HG02759 (cell line): Measurements from ENCODE around the gene C17orf50.

Experiments
- ATAC-seq: cut with Tn5 transposase; IDR thresholded peaks from one replicate; pipeline ENCODE4 v1.9.1; 2021; ENCODE audit warnings: mild to moderate bottlenecking, moderate library complexity; ENCODE audit not compliant: unreplicated experiment

The C17orf50 gene

GRCh38 chr17:35780950-35781349 lies 20.3 kb downstream of the C17orf50 start:
- ATAC-seq: no peak

- ATAC-seq: no peak
Observed at GRCh38 chr17:35784895-35785294, 24.2 kb downstream of the C17orf50 start.

GRCh38 chr17:35786941-35787432 lies 26.3 kb downstream of the C17orf50 start:
- ATAC-seq: no peak

- no peak for ATAC-seq
Observed at GRCh38 chr17:35788477-35789368, 28.0 kb downstream of the C17orf50 start.

GRCh38 chr17:35790841-35791240 lies 30.2 kb downstream of the C17orf50 start:
- no peak for ATAC-seq

GRCh38 chr17:35791681-35792350 lies 31.1 kb downstream of the C17orf50 start:
- ATAC-seq: no peak

DNA sequence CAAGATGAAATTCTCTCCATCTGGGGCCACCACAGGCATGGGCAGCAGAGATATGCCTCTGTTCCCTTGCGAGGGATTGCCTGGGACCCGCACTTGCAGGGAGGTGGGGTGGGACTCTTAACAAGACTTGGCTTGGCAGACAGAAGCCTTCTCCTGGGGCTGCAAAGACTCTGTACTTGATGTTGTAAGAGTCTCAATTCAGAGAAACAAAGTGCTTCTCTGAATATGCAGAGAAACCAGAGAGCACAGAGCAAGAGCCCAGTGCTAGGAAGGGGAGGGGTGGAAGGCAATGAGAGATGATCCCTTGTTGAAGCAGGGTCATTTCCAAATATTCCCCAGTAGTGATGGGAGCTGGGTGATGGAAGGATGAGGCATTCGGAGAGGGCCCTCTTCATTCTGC lies 32.6 kb downstream of the C17orf50 start:
- no peak for ATAC-seq

GRCh38 chr17:35795007-35795870 lies 34.6 kb downstream of the C17orf50 start, which contains the start of gene MMP28:
TSS of gene MMP28 (minus strand) at chr17:35795641. CDS start at chr17:35795377, 264 bp downstream.
- ATAC-seq: no peak

- ATAC-seq: no peak
Observed at GRCh38 chr17:35795871-35796265, 35.2 kb downstream of the C17orf50 start.

DNA sequence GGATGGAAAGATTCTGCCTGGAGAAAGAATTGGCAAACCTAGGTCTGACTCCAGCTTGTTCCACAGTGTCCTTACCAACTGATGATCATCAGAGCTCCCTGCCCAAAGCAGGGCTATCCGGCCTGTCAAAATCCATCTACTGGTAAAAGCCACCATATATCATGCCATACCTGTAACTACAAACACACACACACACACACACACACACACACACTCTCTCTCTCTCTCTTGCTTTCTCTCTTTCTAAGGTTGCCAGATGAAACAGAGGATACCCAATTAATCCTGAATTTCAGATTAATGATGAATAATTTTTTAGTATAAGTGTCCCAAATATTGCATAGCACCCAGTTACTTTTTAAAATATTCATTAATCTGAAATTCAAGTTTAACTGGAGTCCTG lies 36.3 kb downstream of the C17orf50 start:
- ATAC-seq: no peak

DNA sequence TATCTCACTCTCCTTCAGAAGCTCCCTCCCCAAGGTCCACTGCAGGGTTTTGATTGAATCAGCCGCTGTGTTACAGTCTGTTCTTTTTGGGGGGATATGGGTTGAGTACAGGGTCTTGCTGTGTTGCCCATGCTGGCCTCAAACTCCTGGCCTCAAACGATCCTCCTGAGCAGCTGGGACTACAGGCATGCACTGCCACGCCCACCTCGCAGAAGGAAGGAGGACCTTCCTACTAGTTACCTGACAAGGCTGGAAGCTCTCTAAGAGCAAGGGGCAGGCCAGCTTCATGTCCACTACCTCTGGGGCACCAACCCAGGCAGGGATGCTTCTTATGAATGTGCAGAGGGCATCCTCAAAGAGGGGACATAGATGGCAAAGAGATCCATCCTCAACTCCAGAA lies 36.7 kb downstream of the C17orf50 start:
- ATAC-seq: no peak

- no peak for ATAC-seq
Observed at GRCh38 chr17:35797918-35798317, 37.2 kb downstream of the C17orf50 start.

DNA sequence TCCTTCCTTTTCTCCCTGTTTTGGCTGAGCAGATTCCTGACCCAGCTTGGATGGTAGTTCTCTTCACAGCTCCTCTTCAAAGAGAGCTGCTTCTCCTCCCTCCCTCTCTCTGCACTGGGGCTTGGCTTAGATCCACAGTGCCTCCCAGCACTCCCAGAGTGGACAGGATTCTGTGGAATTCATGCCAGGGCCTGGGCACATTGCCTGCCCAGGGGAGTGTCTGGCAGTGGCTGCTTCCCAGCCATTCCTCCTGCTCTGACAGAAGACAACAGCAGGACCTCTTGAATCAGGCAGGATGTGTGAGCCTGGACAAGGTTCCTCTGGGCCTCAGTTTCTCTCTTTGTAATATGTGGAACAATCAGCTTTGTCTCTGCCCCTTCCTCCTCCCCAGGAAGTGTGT lies 39.3 kb downstream of the C17orf50 start:
- no peak for ATAC-seq

GRCh38 chr17:35801583-35802224 lies 41.0 kb downstream of the C17orf50 start:
- ATAC-seq: no peak

DNA sequence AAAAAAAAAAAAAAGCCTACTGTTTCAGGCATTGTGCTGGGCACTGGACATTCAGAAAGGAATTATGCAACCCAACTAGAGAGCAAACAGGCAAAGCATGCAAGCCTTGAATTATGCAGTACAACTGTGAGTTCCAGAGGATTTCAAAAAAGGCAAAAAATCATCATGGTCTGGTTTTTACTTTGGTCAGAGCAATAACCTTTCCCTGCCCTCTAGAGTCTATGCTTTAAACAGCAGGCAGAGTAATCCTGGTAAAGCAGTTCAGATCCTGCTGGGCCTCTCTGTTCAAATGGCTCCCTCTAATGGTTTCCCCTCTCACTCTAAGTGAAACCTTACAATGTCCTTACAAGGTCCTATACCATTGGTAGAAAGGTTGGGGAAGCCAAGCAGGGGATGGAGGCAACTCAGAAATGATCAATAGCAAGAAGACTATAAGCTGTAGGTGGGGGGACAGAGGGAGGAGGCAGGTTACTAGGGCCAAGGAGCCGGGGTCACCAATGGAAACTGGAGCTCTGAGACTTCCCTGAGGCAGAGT lies 44.0 kb downstream of the C17orf50 start:
- ATAC-seq: peak; percentile 22

DNA sequence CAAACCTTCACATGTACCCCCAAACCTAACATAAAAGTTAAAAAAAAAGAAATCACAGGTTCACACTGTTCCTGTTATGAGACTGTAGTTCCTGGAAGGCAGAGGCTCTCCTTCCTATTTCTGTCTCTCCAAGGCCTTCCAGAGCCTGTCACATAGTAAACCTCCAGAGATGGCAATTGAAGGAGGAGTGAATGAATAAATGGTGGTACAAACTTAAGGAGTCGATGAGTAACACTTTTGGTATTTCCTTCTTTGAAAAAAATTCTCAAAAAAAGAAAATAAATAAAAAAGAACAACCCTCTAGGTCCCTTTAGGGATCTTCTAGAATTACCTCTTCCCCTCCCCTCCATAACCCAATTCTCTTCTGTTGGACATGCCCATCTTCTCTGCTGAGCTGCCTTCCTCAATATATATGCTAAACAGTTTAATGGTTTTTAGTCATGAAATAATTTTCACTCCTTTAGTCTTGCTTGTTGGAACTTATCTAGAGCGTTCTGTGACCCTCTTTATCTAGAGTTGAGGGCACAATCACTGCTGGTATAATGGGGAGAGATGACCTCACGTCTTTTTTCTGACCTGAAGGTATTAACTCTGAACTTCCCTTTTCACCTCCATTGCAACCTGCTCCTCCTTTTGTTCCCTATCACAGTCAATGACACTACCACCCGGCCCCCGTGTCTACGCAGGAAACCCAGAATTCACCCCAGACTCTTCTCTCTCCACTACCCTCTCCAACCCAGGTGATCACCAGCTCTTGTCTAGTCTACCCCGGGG lies 46.9 kb downstream of the C17orf50 start:
- no peak for ATAC-seq

GRCh38 chr17:35808240-35808961 lies 47.7 kb downstream of the C17orf50 start:
- ATAC-seq: no peak

GRCh38 chr17:35808962-35809854 lies 48.5 kb downstream of the C17orf50 start, which contains the start of gene TAF15:
TSS of gene TAF15 (plus strand) at chr17:35809484. CDS start at chr17:35809570, 86 bp downstream.
- peak; percentile 95 for ATAC-seq
